ENCODE data around the gene LSM3. TPM values are rescaled to one million over a fixed set of nuclear protein-coding genes. Genes with fewer than 3 reads are reported as not detected.

LSM3 gene
- total and polyA plus RNA-seq, 7 experiments from 2014 or later: 6.0 to 26.2 (median 9.4) TPM

DNA sequence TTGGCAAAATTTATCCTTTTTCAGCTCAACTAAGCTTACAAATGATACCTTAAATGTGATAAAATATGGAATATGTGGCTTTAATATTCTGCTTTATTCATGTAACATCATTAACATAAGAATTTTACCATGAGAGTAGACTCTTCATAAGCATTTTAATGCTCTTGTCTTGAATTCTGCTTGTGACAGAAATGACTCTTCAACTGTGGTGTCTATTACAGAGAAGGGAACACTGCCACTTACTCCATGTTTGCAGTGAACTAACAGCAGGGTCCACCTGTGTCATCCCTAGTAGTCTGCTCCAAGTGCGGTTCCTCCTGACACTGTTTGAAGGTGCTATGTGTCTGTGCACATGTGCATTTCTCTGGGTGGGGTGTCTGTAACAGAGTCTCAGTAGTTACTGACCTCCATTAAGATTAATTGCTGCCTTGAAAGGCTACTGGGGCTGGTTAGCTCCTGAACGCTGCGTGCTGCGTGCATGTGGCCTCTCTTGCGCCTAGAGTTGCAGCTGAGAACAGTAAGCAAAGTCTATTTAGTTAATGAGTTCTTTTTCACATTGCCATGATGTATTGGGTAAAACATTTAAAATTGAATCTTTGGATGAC, 8.3 kb downstream of the LSM3 start:
- no peak overlapping the region for H3K4me3 Mint-ChIP-seq
- H3K36me3 Mint-ChIP-seq: peaks cover 14 to 65% (median 49%) of the 10 kb centered on the region in 5 donors
- no peak for ATAC-seq
- intact Hi-C loops (cut with micrococcal nuclease): no loop called here
- no peak overlapping the region for H3K27ac Mint-ChIP-seq
- no peak for DNase-seq
- H3K27ac ChIP-seq (ENCODE audit: low read depth, low read length): no peak overlapping the region
- ChIA-PET POLR2A (interaction anchor here (0.6 to 1.9 kb wide), 3 partner anchors 8 to 537 kb away, joined by 3 to 6 read pairs (median 4); partner anchors contain the start of genes LSM3 and XPC), CTCF (no interaction called here)
- no peaks in the 10 kb centered on the region for H3K27me3 ChIP-seq (ENCODE audit: control insufficient read depth in 2 of 2, insufficient read depth in 2 of 2, low read length in 2 of 2)
- H3K9me3 ChIP-seq (ENCODE audit: control insufficient read depth in 2 of 3, low read length in 3 of 3): no peaks in the 10 kb centered on the region
- peaks cover 36 to 77% (median 67%) of the 10 kb centered on the region in 7 donors for H3K4me1 Mint-ChIP-seq
- H3K9me3 Mint-ChIP-seq: no peaks in the 10 kb centered on the region
- H3K27me3 Mint-ChIP-seq: no peaks in the 10 kb centered on the region
- peaks cover 0 to 4% of the 10 kb centered on the region in 2 donors for H3K4me1 ChIP-seq (ENCODE audit: control insufficient read depth in 2 of 2, insufficient read depth in 2 of 2, low read length in 2 of 2)
- H3K36me3 ChIP-seq (ENCODE audit: control insufficient read depth in 2 of 3, insufficient read depth in 3 of 3, low read length in 3 of 3): peaks cover 4 to 52% (median 5%) of the 10 kb centered on the region in 3 experiments
- H3K4me3 ChIP-seq (ENCODE audit: low read length): no peak overlapping the region

DNA sequence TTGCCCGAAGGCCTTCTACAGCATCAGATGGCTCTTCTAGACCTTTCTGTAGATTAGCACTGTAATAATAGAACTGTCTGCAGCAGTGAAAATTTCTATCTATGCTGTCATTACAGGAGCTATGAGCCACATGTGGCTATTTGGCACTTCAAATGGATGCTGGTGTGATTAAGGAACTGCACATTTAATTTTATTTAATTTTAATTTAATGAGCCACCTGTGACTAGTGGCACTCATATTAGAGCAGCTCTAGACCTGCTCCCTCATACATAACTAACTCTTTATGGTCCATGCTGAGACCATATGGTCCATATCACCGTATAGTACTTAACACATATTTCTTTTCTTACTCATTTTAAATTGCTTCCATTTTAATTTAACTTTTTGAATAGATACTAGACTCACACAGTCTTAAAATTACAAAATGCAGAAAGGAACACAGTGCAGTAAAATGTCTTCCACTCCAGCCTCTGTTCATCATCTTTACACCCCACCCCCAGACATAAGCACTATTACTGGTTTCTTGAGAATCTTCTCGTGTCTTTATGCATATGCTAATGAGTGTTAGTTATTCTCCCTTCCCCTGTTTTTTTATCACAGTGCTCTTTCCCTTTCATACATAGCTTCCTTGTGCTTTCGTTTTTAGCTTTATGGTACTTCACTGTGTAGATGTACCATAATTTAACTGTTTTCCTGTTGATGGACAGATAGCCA, 9.6 kb downstream of the LSM3 start:
- H3K27me3 ChIP-seq (ENCODE audit: control insufficient read depth in 2 of 2, insufficient read depth in 2 of 2, low read length in 2 of 2): no peaks in the 10 kb centered on the region
- DNase-seq (no peak), ATAC-seq (no peak)
- peaks cover 0 to 4% of the 10 kb centered on the region in 2 donors for H3K4me1 ChIP-seq (ENCODE audit: control insufficient read depth in 2 of 2, insufficient read depth in 2 of 2, low read length in 2 of 2)
- Mint-ChIP-seq H3K27me3 (no peaks in the 10 kb centered on the region), H3K4me3 (no peak overlapping the region), H3K4me1 (peaks cover 38 to 77% (median 69%) of the 10 kb centered on the region in 7 donors), H3K9me3 (no peaks in the 10 kb centered on the region), H3K36me3 (peaks cover 11 to 54% (median 42%) of the 10 kb centered on the region in 5 donors), H3K27ac (no peak overlapping the region)
- H3K9me3 ChIP-seq (ENCODE audit: control insufficient read depth in 2 of 3, low read length in 3 of 3): no peaks in the 10 kb centered on the region
- intact Hi-C loops (cut with micrococcal nuclease): no loop called here
- no peak overlapping the region for H3K4me3 ChIP-seq (ENCODE audit: low read length)
- POLR2A ChIA-PET: interaction anchor here (1.2 to 1.9 kb wide), 2 partner anchors 9 to 38 kb away, joined by 3 to 6 read pairs; partner anchors contain the start of genes LSM3 and XPC
- CTCF ChIA-PET: interaction anchor here (1.5 kb wide), 1 partner anchor 15 kb away, joined by 5 read pairs; no protein-coding TSS in a partner anchor
- H3K27ac ChIP-seq (ENCODE audit: low read depth, low read length): no peak overlapping the region
- peaks cover 0 to 40% (median 4%) of the 10 kb centered on the region in 3 experiments for H3K36me3 ChIP-seq (ENCODE audit: control insufficient read depth in 2 of 3, insufficient read depth in 3 of 3, low read length in 3 of 3)

DNA sequence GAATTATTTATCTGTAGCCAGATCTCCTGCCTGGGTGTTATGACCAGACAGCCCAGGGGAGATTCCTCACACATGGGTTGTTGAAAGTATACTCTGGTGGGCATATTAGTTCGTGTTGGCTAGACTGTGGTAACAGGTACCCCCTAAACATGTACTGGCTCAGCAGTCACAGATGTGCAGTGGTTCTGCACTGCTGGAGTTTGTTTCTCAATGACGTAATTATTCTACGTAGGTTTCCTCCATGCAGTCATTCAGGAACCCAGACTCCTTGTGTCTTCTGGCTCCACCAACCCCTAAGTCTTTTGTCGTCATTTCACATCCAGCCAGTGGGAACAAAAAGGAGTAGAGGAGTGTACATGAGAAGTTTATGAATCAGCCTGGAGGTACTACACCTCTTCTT, 16.2 kb downstream of the LSM3 start:
- CTCF ChIA-PET: interaction anchor here (0.6 to 1.2 kb wide), 2 partner anchors 9 to 63 kb away, joined by 3 to 4 read pairs; no protein-coding TSS in a partner anchor

DNA sequence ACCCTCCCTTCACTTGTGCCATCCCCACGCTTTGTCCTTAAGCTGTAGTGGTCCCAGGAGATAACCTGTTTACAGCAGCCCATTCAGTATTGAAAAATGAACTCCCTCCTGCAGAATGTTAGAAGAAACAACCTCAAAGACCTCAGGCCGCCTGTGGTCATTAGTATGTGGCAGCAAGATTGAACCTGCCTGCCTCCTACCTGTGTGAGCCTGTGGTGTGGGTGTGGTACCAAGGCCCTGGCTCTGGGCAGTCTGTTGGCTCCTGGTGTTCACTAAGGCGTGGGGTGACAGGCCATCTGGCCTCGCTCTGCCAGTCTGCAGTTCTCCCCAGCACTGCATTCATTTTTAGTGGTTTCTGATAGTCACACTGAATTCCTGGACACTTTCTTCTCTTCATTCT, 21.0 kb downstream of the LSM3 start:
- no peaks in the 10 kb centered on the region for H3K27me3 ChIP-seq (ENCODE audit: control insufficient read depth in 2 of 2, insufficient read depth in 2 of 2, low read length in 2 of 2)
- H3K27ac ChIP-seq (ENCODE audit: low read depth, low read length): no peak overlapping the region
- H3K4me1 ChIP-seq (ENCODE audit: control insufficient read depth in 2 of 2, insufficient read depth in 2 of 2, low read length in 2 of 2): peaks cover 0 to 5% of the 10 kb centered on the region in 2 donors
- no peaks in the 10 kb centered on the region for H3K9me3 ChIP-seq (ENCODE audit: control insufficient read depth in 2 of 3, low read length in 3 of 3)
- H3K36me3 ChIP-seq (ENCODE audit: control insufficient read depth in 2 of 3, insufficient read depth in 3 of 3, low read length in 3 of 3): peaks cover 0 to 43% (median 0%) of the 10 kb centered on the region in 3 experiments
- Mint-ChIP-seq H3K27me3 (no peaks in the 10 kb centered on the region), H3K4me3 (no peak overlapping the region), H3K36me3 (peaks cover 0 to 33% (median 17%) of the 10 kb centered on the region in 5 donors), H3K4me1 (peaks cover 3 to 7% (median 5%) of the 10 kb centered on the region in 7 donors), H3K27ac (peak overlapping the region in 3 of 9 donors; percentile 5 to 44 (median 17)), H3K9me3 (no peaks in the 10 kb centered on the region)
- intact Hi-C loops (cut with micrococcal nuclease): loop anchor here in 1 of 2 donors (10.0 kb wide), 1 partner anchor 725 kb away; no protein-coding TSS in a partner anchor
- POLR2A ChIA-PET: no interaction called here
- ATAC-seq (no peak), DNase-seq (no peak)
- CTCF ChIA-PET: interaction anchor here (1.1 to 1.2 kb wide), 2 partner anchors 12 to 269 kb away, joined by 3 read pairs; no protein-coding TSS in a partner anchor
- no peak overlapping the region for H3K4me3 ChIP-seq (ENCODE audit: low read length)

More for the DNA sequence above, 16.2 kb downstream of the LSM3 start:
- no peak overlapping the region for H3K27ac ChIP-seq (ENCODE audit: low read depth, low read length)
- intact Hi-C loops (cut with micrococcal nuclease): no loop called here
- H3K36me3 ChIP-seq (ENCODE audit: control insufficient read depth in 2 of 3, insufficient read depth in 3 of 3, low read length in 3 of 3): peaks cover 0 to 44% (median 0%) of the 10 kb centered on the region in 3 experiments
- H3K27ac Mint-ChIP-seq: peak overlapping the region in 1 of 9 donors; percentile 51
- H3K4me1 ChIP-seq (ENCODE audit: control insufficient read depth in 2 of 2, insufficient read depth in 2 of 2, low read length in 2 of 2): no peaks in the 10 kb centered on the region
- no peaks in the 10 kb centered on the region for H3K9me3 ChIP-seq (ENCODE audit: control insufficient read depth in 2 of 3, low read length in 3 of 3)
- DNase-seq (no peak), ATAC-seq (no peak)
- H3K4me1 Mint-ChIP-seq: peaks cover 28 to 42% (median 39%) of the 10 kb centered on the region in 7 donors
- H3K36me3 Mint-ChIP-seq: peaks cover 0 to 46% (median 33%) of the 10 kb centered on the region in 5 donors
- no peak overlapping the region for H3K4me3 ChIP-seq (ENCODE audit: low read length)
- no peaks in the 10 kb centered on the region for H3K9me3 Mint-ChIP-seq
- no peaks in the 10 kb centered on the region for H3K27me3 Mint-ChIP-seq
- no peaks in the 10 kb centered on the region for H3K27me3 ChIP-seq (ENCODE audit: control insufficient read depth in 2 of 2, insufficient read depth in 2 of 2, low read length in 2 of 2)
- POLR2A ChIA-PET: interaction anchor here (0.7 kb wide), 1 partner anchor 776 kb away, joined by 3 read pairs; no protein-coding TSS in a partner anchor
- no peak overlapping the region for H3K4me3 Mint-ChIP-seq

DNA sequence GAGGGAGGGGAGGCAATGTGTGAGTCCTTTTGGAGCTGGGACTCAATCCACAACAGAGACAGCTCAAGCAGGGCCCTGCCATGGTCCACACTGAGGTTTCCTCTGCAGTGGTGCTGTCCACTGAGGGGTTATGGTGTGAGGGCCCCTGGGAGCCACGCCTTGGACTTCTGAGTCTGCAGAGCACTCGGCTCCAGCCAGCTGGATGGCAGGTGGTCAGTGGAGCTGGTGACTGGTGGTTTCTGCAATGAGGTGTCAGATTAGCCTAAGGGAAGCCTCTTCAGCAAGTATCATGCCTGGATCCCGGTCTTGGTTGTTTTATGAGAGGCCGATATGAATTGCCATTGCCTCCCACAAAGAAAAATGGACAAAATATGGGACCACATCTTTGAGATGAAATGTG, 21.7 kb downstream of the LSM3 start:
- no peak overlapping the region for H3K27ac ChIP-seq (ENCODE audit: low read depth, low read length)
- ChIA-PET POLR2A (interaction anchor here (0.8 kb wide), 1 partner anchor 15 kb away, joined by 3 read pairs; no protein-coding TSS in a partner anchor), CTCF (interaction anchor here (0.7 to 1.2 kb wide), 4 partner anchors 16 to 268 kb away, joined by 3 to 7 read pairs (median 3); no protein-coding TSS in a partner anchor)
- DNase-seq: no peak
- intact Hi-C loops (cut with micrococcal nuclease): loop anchor here in 1 of 2 donors (10.0 kb wide), 1 partner anchor 725 kb away; no protein-coding TSS in a partner anchor
- H3K27ac Mint-ChIP-seq: peak overlapping the region in 2 of 9 donors; percentile 5 to 17
- H3K4me1 Mint-ChIP-seq: peaks cover 3 to 7% (median 5%) of the 10 kb centered on the region in 7 donors
- no peaks in the 10 kb centered on the region for H3K27me3 ChIP-seq (ENCODE audit: control insufficient read depth in 2 of 2, insufficient read depth in 2 of 2, low read length in 2 of 2)
- H3K9me3 Mint-ChIP-seq: no peaks in the 10 kb centered on the region
- H3K4me1 ChIP-seq (ENCODE audit: control insufficient read depth in 2 of 2, insufficient read depth in 2 of 2, low read length in 2 of 2): peaks cover 0 to 5% of the 10 kb centered on the region in 2 donors
- H3K4me3 Mint-ChIP-seq: no peak overlapping the region
- no peak overlapping the region for H3K4me3 ChIP-seq (ENCODE audit: low read length)
- no peaks in the 10 kb centered on the region for H3K27me3 Mint-ChIP-seq
- H3K9me3 ChIP-seq (ENCODE audit: control insufficient read depth in 2 of 3, low read length in 3 of 3): no peaks in the 10 kb centered on the region
- H3K36me3 Mint-ChIP-seq: peaks cover 0 to 28% (median 17%) of the 10 kb centered on the region in 5 donors
- ATAC-seq: no peak
- peaks cover 0 to 40% (median 0%) of the 10 kb centered on the region in 3 experiments for H3K36me3 ChIP-seq (ENCODE audit: control insufficient read depth in 2 of 3, insufficient read depth in 3 of 3, low read length in 3 of 3)

DNA sequence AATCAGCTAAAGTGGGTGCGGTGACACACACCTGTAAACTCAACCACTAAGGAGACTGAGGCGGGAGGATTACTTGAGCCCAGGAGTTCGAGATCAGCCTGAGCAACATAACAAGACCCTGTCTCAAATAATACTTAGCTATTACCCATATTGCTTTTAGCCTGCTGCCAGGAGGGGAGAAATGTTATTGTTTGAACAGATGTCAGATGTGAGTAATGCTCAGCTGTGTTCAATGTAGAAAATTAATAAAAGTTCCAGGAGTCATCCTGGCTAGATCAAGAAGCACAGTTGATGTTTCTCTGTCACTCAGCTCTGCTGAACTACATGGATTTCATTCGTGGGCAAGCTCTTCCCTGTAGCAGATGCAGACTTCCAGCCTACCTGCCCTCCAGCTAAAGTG, 22.2 kb downstream of the LSM3 start:
- Mint-ChIP-seq H3K4me1 (peaks cover 3 to 7% (median 5%) of the 10 kb centered on the region in 7 donors), H3K27me3 (no peaks in the 10 kb centered on the region), H3K27ac (peak overlapping the region in 2 of 9 donors; percentile 12 to 36), H3K4me3 (no peak overlapping the region), H3K9me3 (no peaks in the 10 kb centered on the region), H3K36me3 (peaks cover 0 to 24% (median 15%) of the 10 kb centered on the region in 5 donors)
- Histone ChIP-seq H3K36me3 (ENCODE audit: control insufficient read depth in 2 of 3, insufficient read depth in 3 of 3, low read length in 3 of 3) (peaks cover 0 to 40% (median 0%) of the 10 kb centered on the region in 3 experiments), H3K4me1 (ENCODE audit: control insufficient read depth in 2 of 2, insufficient read depth in 2 of 2, low read length in 2 of 2) (peaks cover 0 to 5% of the 10 kb centered on the region in 2 donors), H3K9me3 (ENCODE audit: control insufficient read depth in 2 of 3, low read length in 3 of 3) (no peaks in the 10 kb centered on the region), H3K4me3 (ENCODE audit: low read length) (no peak overlapping the region), H3K27ac (ENCODE audit: low read depth, low read length) (no peak overlapping the region), H3K27me3 (ENCODE audit: control insufficient read depth in 2 of 2, insufficient read depth in 2 of 2, low read length in 2 of 2) (no peaks in the 10 kb centered on the region)
- DNase-seq (no peak), ATAC-seq (no peak)
- ChIA-PET POLR2A (interaction anchor here (0.8 kb wide), 1 partner anchor 15 kb away, joined by 3 read pairs; no protein-coding TSS in a partner anchor), CTCF (interaction anchor here (0.7 to 1.2 kb wide), 4 partner anchors 17 to 268 kb away, joined by 3 to 7 read pairs (median 3); no protein-coding TSS in a partner anchor)
- intact Hi-C loops (cut with micrococcal nuclease): loop anchor here in 1 of 2 donors (10.0 kb wide), 1 partner anchor 724 kb away; no protein-coding TSS in a partner anchor
